GM12878 (cell line): ENCODE data around the gene FCF1. TPM values are rescaled to one million over a fixed set of nuclear protein-coding genes. Genes with fewer than 3 reads are reported as not detected.

ENCODE experiments used
- ATAC-seq: fragments of 200-7000 bp; cut with Tn5 transposase; 3 replicates; pipeline ENCODE4 v1.9.1; 2020; ENCODE audit warnings: mild to moderate bottlenecking, moderate library complexity
- BruUV-seq: library from RNA; stranded (reverse); fragments of 400-500 nt; replicated peaks from 2 replicates; lab custom pipeline; 2021; lab: Mats Ljungman, UMichigan
- CTCF ChIA-PET: fragments of 300-600 bp; sonication (Branson Sonifier 250); formaldehyde crosslinking; extraction: SDS; loops from one replicate; lab custom pipeline; 2021; ENCODE audit warnings: inconsistent platforms; lab: Yijun Ruan, JAX
- POLR2A ChIA-PET: fragments of 350-600 bp; formaldehyde crosslinking; extraction: SDS; loops from one replicate; lab custom pipeline; 2021; ENCODE audit warnings: inconsistent platforms; lab: Charles Lee
- RAD21 ChIA-PET: fragments of 300-600 bp; sonication (Branson Sonifier 250); formaldehyde crosslinking; loops from one replicate; lab custom pipeline; 2023; ENCODE audit warnings: antibody characterized with exemption; ENCODE audit not compliant: unreplicated experiment; lab: Charles Lee
- SMC1A ChIA-PET: fragments of 300-600 bp; sonication (Branson Sonifier 250); formaldehyde crosslinking; loops from one replicate; lab custom pipeline; 2023; ENCODE audit not compliant: unreplicated experiment, uncharacterized antibody; lab: Charles Lee
- DNase-seq: peaks from one replicate; pipeline ENCODE4 v3.0.0-alpha.2; 2011; ENCODE audit warnings: low read depth, low spot score
- FAIRE-seq: peaks from 3 replicates; lab custom pipeline; 2011; peaks lifted over from hg19 to GRCh38; lab: Jason Lieb, UNC
- H2AFZ ChIP-seq: 2 replicates; pipeline ENCODE4 v1.6.0; 2011; ENCODE audit warnings: low read depth, low read length, control low read depth; ENCODE audit not compliant: control insufficient read depth
- H3K27ac ChIP-seq: 2 replicates; pipeline ENCODE4 v1.5.1; 2011; ENCODE audit warnings: control low read depth; ENCODE audit not compliant: control insufficient read depth, insufficient read depth
- H3K27me3 ChIP-seq, 2 experiments: replicated peaks in 1 of 2; 2 replicates each; pipeline versions ENCODE4 v1.6.0 to v1.6.1; 2011; ENCODE audit warnings: low read length in 1 of 2; ENCODE audit not compliant: control insufficient read depth in 2 of 2, insufficient read depth in 2 of 2
- H3K36me3 ChIP-seq, 2 experiments: 2 replicates each; pipeline ENCODE4 v1.5.1; 2011; ENCODE audit warnings: low read length in 1 of 2; ENCODE audit not compliant: control insufficient read depth in 2 of 2, insufficient read depth in 2 of 2
- H3K4me1 ChIP-seq: 2 replicates; pipeline ENCODE4 v1.6.1; 2011; ENCODE audit warnings: mild to moderate bottlenecking, low read length, moderate library complexity, mixed read lengths; ENCODE audit not compliant: control insufficient read depth, insufficient read depth
- H3K4me2 ChIP-seq: 2 replicates; pipeline ENCODE4 v1.6.0; 2011; ENCODE audit warnings: control low read depth; ENCODE audit not compliant: control insufficient read depth, insufficient read depth
- H3K4me3 ChIP-seq: fragments of 200-600 bp; sonication (generic); 2 replicates; pipeline ENCODE4 v1.5.1; 2016
- H3K79me2 ChIP-seq: 2 replicates; pipeline ENCODE4 v1.6.0; 2011; ENCODE audit warnings: low read length; ENCODE audit not compliant: control insufficient read depth, insufficient read depth
- H3K9ac ChIP-seq: 2 replicates; pipeline ENCODE4 v1.8.0; 2011; ENCODE audit warnings: low read length, control low read depth, mixed read lengths; ENCODE audit not compliant: control insufficient read depth, insufficient read depth
- H3K9me3 ChIP-seq: replicated peaks from 3 replicates; pipeline ENCODE4 v1.5.1; 2011; ENCODE audit warnings: mild to moderate bottlenecking, low read length; ENCODE audit not compliant: control insufficient read depth, insufficient read depth
- H4K20me1 ChIP-seq: 2 replicates; pipeline ENCODE4 v1.6.0; 2011; ENCODE audit not compliant: control insufficient read depth, insufficient read depth
- CHD4 ChIP-seq: fragments of 200-600 bp; sonication (generic); IDR thresholded peaks from 2 replicates; pipeline ENCODE4 v1.6.1; 2016; ENCODE audit warnings: mild to moderate bottlenecking
- CREM ChIP-seq: IDR thresholded peaks from 2 replicates; pipeline ENCODE4 v1.6.1; 2014; ENCODE audit warnings: antibody characterized with exemption, low read depth
- ESRRA ChIP-seq: IDR thresholded peaks from 2 replicates; pipeline ENCODE4 v1.6.1; 2012; ENCODE audit warnings: mild to moderate bottlenecking, low read length, improper control_type of control experiment
- HDAC6 ChIP-seq: fragments of 200-600 bp; sonication (generic); IDR thresholded peaks from one replicate; pipeline ENCODE4 v1.8.0; 2017; ENCODE audit warnings: antibody characterized with exemption; ENCODE audit not compliant: unreplicated experiment
- KDM1A ChIP-seq: fragments of 200-600 bp; sonication (generic); IDR thresholded peaks from 2 replicates; pipeline ENCODE4 v1.6.1; 2016; ENCODE audit warnings: borderline replicate concordance
- MYB ChIP-seq: fragments of 150-350 bp; IDR thresholded peaks from 2 replicates; pipeline ENCODE4 v1.6.1; 2014; ENCODE audit warnings: mild to moderate bottlenecking, low read depth, low read length, borderline replicate concordance
- RELA ChIP-seq: fragments of 450-650 bp; IDR thresholded peaks from 2 replicates; pipeline ENCODE4 v1.8.0; 2014; ENCODE audit warnings: borderline replicate concordance; ENCODE audit not compliant: partially characterized antibody
- RFX5 ChIP-seq: IDR thresholded peaks from 2 replicates; pipeline ENCODE4 v1.6.1; 2011; ENCODE audit warnings: low read depth, low read length, improper control_type of control experiment
- in situ Hi-C: fragments of 300-500 bp; cut with MboI; formaldehyde crosslinking; loops from 9 replicates; pipeline ENCODE4 v1.14.3; 2018; ENCODE audit warnings: mixed read lengths
- intact Hi-C: fragments of 100-400 bp; cut with micrococcal nuclease; formaldehyde crosslinking; loops from one replicate; pipeline ENCODE4 v1.14.2; 2022; ENCODE audit not compliant: unreplicated experiment
- polyA plus RNA-seq, 11 experiments: library from polyadenylated mRNA; depleted of rRNA in 4 of 11; unstranded in 6 of 11; stranded (reverse) in 5 of 11; fragments of >200 nt; fragmentation: Nextera tagmentation in 4 of 11; fragmentation: Illumina TruSeq in 1 of 11; extraction: Ambion mirVana in 4 of 11; extraction: Trizol in 1 of 11; gene quantifications; 1 replicate in 1 of 11; 2 replicates in 10 of 11; pipeline versions ENCODE4 v1.2.1 to v1.2.3, GENCODE V29; 2011 to 2016; ENCODE audit warnings: inconsistent platforms in 2 of 11, missing spikeins in 2 of 11, low read depth in 1 of 11
- total RNA-seq, 4 experiments: library from RNA; depleted of rRNA in 3 of 4; stranded (reverse); fragments of >200 nt in 3 of 4; fragmentation: Illumina TruSeq in 1 of 4; extraction: Trizol in 1 of 4; gene quantifications; 2 replicates each; pipeline versions ENCODE4 v1.2.1 to v1.2.3, GENCODE V29; 2013 to 2021
- TF ChIP-seq, protein P1 (sequence below): IDR thresholded peaks from 2 replicates; pipeline ENCODE4 v1.6.1; 2012; ENCODE audit warnings: low read depth, low read length, improper control_type of control experiment
- TF ChIP-seq, protein P2 (sequence below): fragments of 450-650 bp; IDR thresholded peaks from 2 replicates; pipeline ENCODE4 v1.6.1; 2017; ENCODE audit warnings: mild to moderate bottlenecking, moderate library complexity

FCF1 gene
- total and polyA plus RNA-seq, 10 of the 15 experiments (the other 5 are each of a cell fraction or from before 2014, with no cell fraction given): 6.2 to 88.7 (median 28.5) TPM

DNA sequence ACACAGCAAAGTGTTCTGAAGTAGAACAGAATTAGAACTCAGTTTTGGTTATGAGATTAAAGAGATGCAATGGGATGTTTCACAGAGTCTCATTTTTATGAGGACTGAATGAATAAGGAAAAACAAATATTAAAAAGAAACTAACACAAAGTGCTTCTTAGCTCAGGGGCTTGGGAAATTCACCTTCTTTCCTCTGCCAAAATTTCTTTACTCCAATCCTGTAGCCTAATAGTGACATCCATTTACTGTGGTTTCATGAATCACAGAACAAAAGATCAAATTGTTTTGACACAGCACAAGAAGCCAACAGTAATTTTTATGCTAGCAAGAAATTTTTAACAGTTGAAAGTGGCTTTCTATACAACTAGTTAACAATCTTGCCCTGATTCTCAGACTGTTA lies 37.7 kb upstream of the FCF1 start:
- H3K4me1 ChIP-seq: no peaks in the 10 kb centered on the region
- H3K79me2 ChIP-seq: no peaks in the 10 kb centered on the region
- no peak overlapping the region for H3K4me2 ChIP-seq
- RAD21 ChIA-PET: no interaction called here
- peaks cover 12 to 13% of the 10 kb centered on the region in 2 experiments for H3K36me3 ChIP-seq
- POLR2A ChIA-PET: no interaction called here
- DNase-seq (no peak), FAIRE-seq (no peak), ATAC-seq (no peak)
- intact Hi-C loops (no loop called here), in situ Hi-C loops (no loop called here)
- SMC1A ChIA-PET: no interaction called here
- no peak overlapping the region for H2AFZ ChIP-seq
- BruUV-seq: no TSS peak
- no peak overlapping the region for H3K9ac ChIP-seq
- H3K27ac ChIP-seq: no peak overlapping the region
- no peaks in the 10 kb centered on the region for H3K27me3 ChIP-seq
- no peaks in the 10 kb centered on the region for H4K20me1 ChIP-seq
- no peaks in the 10 kb centered on the region for H3K9me3 ChIP-seq
- no peak for TF ChIP-seq KDM1A
- no peak for TF ChIP-seq RFX5
- TF ChIP-seq ESRRA: no peak
- TF ChIP-seq CREM: no peak
- no peak for TF ChIP-seq RELA
- TF ChIP-seq, protein P1, sequence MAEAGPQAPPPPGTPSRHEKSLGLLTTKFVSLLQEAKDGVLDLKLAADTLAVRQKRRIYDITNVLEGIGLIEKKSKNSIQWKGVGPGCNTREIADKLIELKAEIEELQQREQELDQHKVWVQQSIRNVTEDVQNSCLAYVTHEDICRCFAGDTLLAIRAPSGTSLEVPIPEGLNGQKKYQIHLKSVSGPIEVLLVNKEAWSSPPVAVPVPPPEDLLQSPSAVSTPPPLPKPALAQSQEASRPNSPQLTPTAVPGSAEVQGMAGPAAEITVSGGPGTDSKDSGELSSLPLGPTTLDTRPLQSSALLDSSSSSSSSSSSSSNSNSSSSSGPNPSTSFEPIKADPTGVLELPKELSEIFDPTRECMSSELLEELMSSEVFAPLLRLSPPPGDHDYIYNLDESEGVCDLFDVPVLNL: no peak
- TF ChIP-seq MYB: no peak
- TF ChIP-seq, protein P2, sequence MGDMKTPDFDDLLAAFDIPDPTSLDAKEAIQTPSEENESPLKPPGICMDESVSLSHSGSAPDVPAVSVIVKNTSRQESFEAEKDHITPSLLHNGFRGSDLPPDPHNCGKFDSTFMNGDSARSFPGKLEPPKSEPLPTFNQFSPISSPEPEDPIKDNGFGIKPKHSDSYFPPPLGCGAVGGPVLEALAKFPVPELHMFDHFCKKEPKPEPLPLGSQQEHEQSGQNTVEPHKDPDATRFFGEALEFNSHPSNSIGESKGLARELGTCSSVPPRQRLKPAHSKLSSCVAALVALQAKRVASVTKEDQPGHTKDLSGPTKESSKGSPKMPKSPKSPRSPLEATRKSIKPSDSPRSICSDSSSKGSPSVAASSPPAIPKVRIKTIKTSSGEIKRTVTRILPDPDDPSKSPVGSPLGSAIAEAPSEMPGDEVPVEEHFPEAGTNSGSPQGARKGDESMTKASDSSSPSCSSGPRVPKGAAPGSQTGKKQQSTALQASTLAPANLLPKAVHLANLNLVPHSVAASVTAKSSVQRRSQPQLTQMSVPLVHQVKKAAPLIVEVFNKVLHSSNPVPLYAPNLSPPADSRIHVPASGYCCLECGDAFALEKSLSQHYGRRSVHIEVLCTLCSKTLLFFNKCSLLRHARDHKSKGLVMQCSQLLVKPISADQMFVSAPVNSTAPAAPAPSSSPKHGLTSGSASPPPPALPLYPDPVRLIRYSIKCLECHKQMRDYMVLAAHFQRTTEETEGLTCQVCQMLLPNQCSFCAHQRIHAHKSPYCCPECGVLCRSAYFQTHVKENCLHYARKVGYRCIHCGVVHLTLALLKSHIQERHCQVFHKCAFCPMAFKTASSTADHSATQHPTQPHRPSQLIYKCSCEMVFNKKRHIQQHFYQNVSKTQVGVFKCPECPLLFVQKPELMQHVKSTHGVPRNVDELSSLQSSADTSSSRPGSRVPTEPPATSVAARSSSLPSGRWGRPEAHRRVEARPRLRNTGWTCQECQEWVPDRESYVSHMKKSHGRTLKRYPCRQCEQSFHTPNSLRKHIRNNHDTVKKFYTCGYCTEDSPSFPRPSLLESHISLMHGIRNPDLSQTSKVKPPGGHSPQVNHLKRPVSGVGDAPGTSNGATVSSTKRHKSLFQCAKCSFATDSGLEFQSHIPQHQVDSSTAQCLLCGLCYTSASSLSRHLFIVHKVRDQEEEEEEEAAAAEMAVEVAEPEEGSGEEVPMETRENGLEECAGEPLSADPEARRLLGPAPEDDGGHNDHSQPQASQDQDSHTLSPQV: no peak
- TF ChIP-seq HDAC6: no peak
- no peak for TF ChIP-seq CHD4
- CTCF ChIA-PET: no interaction called here
- no peak overlapping the region for H3K4me3 ChIP-seq
